ENCODE measurements around the gene RNF10. TPM values are rescaled to one million over a fixed set of nuclear protein-coding genes. Genes with fewer than 3 reads are reported as not detected.

The RNF10 gene
- total RNA-seq, 1 donor from 2014 or later: 147 TPM

DNA sequence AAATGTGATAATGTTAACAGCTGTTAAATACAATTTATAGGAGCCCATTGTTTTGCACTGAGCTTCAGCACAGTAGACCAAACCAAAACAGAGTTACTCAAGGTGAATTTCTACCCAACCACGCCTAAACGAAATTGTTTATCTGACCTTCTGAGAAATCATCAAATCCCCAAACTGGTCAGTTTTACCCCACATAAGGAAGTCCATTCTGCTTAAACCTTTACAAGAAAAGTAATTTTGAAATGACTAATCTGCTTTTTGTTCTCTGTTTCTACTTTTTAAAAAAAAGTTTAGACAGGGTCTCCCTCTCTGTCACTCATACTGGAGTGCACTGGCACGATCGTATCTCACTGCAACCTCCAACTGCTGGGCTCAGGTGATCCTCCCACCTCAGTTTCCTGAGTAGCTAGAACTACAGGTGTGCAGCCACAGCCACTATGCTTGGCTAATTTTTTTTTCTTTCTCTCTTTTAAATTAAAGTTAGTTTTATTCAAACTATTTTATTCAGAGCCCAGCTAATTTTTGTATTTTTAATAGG lies 1.4 kb upstream of the RNF10 start:
- intact Hi-C loops (cut with DNase I): loop anchor here (5.0 kb wide), 1 partner anchor 85 kb away; the partner anchor contains the start of genes GATC and TRIAP1

DNA sequence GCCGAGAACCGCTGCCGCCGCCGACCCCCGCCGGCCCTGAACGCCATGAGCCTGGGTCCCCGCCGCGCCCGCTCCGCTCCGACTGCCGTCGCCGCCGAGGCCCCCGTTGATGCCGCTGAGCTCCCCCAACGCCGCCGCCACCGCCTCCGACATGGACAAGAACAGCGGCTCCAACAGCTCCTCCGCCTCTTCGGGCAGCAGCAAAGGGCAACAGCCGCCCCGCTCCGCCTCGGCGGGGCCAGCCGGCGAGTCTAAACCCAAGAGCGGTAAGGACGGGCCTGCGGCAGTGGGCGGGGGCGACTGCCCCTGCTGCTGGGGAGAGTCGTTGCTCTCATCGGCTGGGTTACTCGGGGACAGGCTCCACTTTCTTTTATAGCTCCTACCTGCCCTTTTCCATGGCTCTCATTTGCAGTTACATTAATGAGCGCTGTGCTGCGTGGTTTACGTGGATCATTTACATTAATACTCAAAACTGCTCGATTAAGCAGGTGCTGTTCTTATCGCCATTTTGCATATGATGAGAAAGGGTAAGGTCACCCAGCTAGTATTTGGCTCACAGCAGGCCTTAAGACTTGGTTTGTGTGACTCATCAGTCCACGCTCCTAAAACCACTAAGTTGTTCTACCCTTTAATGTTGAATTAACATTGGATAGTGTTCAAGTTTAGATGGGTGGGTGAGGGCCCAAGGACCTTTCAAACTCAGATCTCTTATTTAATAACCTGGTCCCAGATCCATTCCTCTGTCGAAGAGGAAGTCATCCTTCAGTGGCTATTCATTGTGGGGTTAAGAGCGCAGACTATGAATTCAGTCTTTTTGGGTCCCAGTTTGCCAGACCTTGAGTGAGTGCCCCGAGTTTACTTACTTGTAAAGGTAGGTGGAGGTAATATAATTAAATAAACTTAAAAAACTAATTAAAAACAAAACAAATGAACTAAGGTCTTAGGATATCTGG lies 823 bp downstream of the RNF10 start:
- Histone ChIP-seq H3K27me3 (no peaks in the 10 kb centered on the region), H3K4me3 (peak overlapping the region; percentile 88 to 96), H3K36me3 (no peaks in the 10 kb centered on the region), H3K4me1 (peaks cover 19 to 42% of the 10 kb centered on the region in 2 donors), H3K27ac (peak overlapping the region; percentile 93 to 96), H3K9me3 (no peaks in the 10 kb centered on the region)
- no peak for DNase-seq (ENCODE audit: low spot score in 2 of 2)
- TF ChIP-seq, protein P1, sequence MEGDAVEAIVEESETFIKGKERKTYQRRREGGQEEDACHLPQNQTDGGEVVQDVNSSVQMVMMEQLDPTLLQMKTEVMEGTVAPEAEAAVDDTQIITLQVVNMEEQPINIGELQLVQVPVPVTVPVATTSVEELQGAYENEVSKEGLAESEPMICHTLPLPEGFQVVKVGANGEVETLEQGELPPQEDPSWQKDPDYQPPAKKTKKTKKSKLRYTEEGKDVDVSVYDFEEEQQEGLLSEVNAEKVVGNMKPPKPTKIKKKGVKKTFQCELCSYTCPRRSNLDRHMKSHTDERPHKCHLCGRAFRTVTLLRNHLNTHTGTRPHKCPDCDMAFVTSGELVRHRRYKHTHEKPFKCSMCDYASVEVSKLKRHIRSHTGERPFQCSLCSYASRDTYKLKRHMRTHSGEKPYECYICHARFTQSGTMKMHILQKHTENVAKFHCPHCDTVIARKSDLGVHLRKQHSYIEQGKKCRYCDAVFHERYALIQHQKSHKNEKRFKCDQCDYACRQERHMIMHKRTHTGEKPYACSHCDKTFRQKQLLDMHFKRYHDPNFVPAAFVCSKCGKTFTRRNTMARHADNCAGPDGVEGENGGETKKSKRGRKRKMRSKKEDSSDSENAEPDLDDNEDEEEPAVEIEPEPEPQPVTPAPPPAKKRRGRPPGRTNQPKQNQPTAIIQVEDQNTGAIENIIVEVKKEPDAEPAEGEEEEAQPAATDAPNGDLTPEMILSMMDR (IDR thresholded peaks at IDR 0.05): no peak
- intact Hi-C loops (cut with DNase I): loop anchor here (2.0 to 5.0 kb wide), 2 partner anchors 46 to 88 kb away; partner anchors contain the start of genes GATC, POP5 and TRIAP1

More for the DNA sequence above, 1.4 kb upstream of the RNF10 start:
- TF ChIP-seq, protein P1 (IDR thresholded peaks at IDR 0.05): no peak
- Histone ChIP-seq H3K9me3 (no peaks in the 10 kb centered on the region), H3K4me1 (peaks cover 17 to 31% of the 10 kb centered on the region in 2 donors), H3K27me3 (no peaks in the 10 kb centered on the region), H3K36me3 (no peaks in the 10 kb centered on the region), H3K4me3 (no peak overlapping the region), H3K27ac (no peak overlapping the region)
- no peak for DNase-seq (ENCODE audit: low spot score in 2 of 2)

DNA sequence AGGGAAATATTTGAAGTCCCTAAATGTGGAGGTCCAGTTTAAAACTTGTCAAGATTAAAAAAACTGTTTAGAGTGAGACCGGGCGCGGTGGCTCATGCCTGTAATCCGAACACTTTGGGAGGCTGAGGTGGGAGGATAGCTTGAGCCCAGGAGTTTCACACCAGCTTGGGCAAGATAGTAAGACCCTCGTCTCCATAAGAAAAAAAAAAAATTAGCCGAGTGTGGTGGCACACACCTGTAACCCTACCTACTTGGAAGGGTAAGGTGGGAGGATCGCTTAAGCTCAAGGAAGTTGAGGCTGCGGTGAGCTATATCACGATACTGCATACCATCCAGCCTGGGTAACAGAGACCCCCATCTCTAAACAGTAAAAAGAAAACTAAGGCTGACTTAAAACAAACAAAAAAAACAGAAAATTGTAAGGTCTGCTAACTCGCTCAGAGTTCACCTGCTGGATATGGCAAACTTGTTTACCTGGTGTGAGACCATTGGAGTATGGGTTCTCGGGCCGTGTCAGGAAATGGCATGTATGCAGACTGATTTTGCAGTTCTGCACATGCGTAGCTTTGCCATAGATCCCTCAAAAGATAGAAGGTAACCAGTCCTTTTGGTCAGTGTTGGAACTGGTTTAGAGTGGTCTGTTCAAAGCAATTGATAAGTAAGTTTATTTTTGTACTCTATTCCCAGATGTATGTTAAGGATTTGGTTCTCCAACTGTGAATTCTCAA lies 2.1 kb downstream of the RNF10 start:
- TF ChIP-seq, protein P1 (IDR thresholded peaks at IDR 0.05): no peak
- peaks cover 19 to 46% of the 10 kb centered on the region in 2 donors for H3K4me1 ChIP-seq

DNA sequence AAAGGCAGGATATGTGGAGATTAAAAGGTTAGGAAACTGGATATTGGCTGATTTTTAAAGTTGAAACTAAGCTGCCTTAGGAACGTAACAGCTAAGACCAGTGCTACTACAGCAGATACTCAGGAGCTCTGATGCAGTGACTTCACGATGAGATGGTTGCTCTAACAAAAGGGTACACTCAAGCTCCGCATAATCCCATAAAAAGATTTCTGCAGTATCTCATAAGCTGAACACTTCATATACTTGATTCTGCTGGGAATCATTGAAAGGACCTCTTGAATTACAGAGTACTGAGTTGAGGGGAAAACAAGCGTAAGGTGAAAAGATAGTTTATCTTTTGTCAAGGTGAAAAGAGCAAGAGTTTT lies 3.7 kb downstream of the RNF10 start:
- no peak for DNase-seq (ENCODE audit: low spot score in 2 of 2)
- intact Hi-C loops (cut with DNase I): no loop called here
- TF ChIP-seq, protein P1 (IDR thresholded peaks at IDR 0.05): no peak
- no peaks in the 10 kb centered on the region for H3K9me3 ChIP-seq
- H3K27me3 ChIP-seq: no peaks in the 10 kb centered on the region
- H3K4me3 ChIP-seq: peak overlapping the region; percentile 42 to 96
- peaks cover 19 to 59% of the 10 kb centered on the region in 2 donors for H3K4me1 ChIP-seq
- H3K36me3 ChIP-seq: peaks cover 0 to under 1% of the 10 kb centered on the region in 2 donors
- H3K27ac ChIP-seq: peak overlapping the region; percentile 73 to 96

More for the DNA sequence above, 2.1 kb downstream of the RNF10 start:
- Histone ChIP-seq H3K9me3 (no peaks in the 10 kb centered on the region), H3K27me3 (no peaks in the 10 kb centered on the region), H3K4me3 (peak overlapping the region; percentile 88 to 96), H3K27ac (peak overlapping the region; percentile 73 to 96), H3K36me3 (no peaks in the 10 kb centered on the region)
- intact Hi-C loops (cut with DNase I): no loop called here
- no peak for DNase-seq (ENCODE audit: low spot score in 2 of 2)

All from ascending aorta (tissue), 2 donors.